ENCODE measurements around the gene NACC2. TPM values are rescaled to one million over a fixed set of nuclear protein-coding genes. Genes with fewer than 3 reads are reported as not detected.

The NACC2 gene
- total RNA-seq, 1 donor from 2014 or later: 4.5 TPM

DNA sequence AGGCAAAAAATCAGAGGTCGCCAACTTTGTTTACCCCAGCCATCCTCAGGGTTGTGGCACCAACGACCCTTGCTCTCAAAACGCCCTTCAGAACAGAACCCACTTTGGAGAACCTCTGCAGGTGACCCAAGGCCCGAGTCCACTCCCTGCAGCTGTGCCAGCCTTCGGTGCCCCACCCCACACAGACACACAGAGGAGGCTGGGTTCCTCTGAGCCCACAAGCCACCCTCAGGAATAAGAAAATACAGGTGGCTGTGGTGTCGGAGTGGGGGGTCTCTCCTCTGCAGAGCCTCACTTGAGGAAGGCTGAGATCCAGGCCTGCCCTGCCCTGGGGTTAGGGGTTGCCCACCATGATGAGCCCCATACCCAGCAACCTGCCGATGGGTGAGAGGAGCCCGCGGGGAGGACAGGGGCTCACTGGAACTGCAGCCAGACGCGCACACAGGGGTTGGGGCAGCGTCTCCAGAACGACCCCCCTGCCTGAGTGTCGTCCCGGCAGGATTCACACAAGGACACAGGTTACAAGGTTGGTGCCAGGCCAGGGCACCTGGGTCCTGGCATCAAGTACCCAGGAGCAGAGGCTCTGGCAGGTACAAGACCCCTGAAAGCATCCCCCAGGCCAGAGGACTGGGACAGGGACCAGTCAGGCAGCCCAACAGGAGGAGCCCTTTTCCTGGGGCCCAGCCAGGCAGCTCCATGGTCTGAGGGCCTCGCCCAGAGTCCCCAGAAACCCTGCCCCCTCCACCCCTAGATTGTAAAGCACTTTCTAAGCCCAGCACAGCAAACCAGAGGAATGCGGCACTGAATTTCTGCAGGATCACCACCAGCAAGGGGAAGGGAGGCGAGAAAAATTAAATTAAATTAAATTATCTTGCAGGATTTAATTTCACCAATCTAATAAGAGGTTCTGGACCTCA lies 40.0 kb downstream of the NACC2 start:
- H3K4me2 ChIP-seq: no peak overlapping the region
- Mint-ChIP-seq H3K4me3 (peak overlapping the region; percentile 64), H3K27ac (no peak overlapping the region), H3K27me3 (ENCODE audit: insufficient read depth, low read depth) (peaks cover 2% of the 10 kb centered on the region), H3K9me3 (no peaks in the 10 kb centered on the region), H3K36me3 (no peaks in the 10 kb centered on the region), H3K4me1 (peaks cover 33% of the 10 kb centered on the region)
- peaks cover 40% of the 10 kb centered on the region for H4K20me1 ChIP-seq (ENCODE audit: low read depth)
- peaks cover 19% of the 10 kb centered on the region for H3K27me3 ChIP-seq
- no peak overlapping the region for H3K27ac ChIP-seq
- no peaks in the 10 kb centered on the region for H3K79me2 ChIP-seq (ENCODE audit: low read depth)
- H3K9me3 ChIP-seq (ENCODE audit: low read depth): no peaks in the 10 kb centered on the region
- H3F3A ChIP-seq (ENCODE audit: low read depth): peaks cover 27% of the 10 kb centered on the region
- no peak overlapping the region for H3K4me3 ChIP-seq
- H3K9ac ChIP-seq: no peak overlapping the region
- peaks cover 52% of the 10 kb centered on the region for H3K4me1 ChIP-seq
- no peaks in the 10 kb centered on the region for H3K36me3 ChIP-seq
- no peak overlapping the region for H2AFZ ChIP-seq (replicated peaks)
- no peak for TF ChIP-seq EZH2 (IDR thresholded peaks at IDR 0.05)
- TF ChIP-seq EZH2phosphoT487 (IDR thresholded peaks at IDR 0.05): no peak
- TF ChIP-seq, protein P1, sequence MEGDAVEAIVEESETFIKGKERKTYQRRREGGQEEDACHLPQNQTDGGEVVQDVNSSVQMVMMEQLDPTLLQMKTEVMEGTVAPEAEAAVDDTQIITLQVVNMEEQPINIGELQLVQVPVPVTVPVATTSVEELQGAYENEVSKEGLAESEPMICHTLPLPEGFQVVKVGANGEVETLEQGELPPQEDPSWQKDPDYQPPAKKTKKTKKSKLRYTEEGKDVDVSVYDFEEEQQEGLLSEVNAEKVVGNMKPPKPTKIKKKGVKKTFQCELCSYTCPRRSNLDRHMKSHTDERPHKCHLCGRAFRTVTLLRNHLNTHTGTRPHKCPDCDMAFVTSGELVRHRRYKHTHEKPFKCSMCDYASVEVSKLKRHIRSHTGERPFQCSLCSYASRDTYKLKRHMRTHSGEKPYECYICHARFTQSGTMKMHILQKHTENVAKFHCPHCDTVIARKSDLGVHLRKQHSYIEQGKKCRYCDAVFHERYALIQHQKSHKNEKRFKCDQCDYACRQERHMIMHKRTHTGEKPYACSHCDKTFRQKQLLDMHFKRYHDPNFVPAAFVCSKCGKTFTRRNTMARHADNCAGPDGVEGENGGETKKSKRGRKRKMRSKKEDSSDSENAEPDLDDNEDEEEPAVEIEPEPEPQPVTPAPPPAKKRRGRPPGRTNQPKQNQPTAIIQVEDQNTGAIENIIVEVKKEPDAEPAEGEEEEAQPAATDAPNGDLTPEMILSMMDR (IDR thresholded peaks at IDR 0.05): no peak
- DNase-seq (ENCODE audit: low spot score): no peak

DNA sequence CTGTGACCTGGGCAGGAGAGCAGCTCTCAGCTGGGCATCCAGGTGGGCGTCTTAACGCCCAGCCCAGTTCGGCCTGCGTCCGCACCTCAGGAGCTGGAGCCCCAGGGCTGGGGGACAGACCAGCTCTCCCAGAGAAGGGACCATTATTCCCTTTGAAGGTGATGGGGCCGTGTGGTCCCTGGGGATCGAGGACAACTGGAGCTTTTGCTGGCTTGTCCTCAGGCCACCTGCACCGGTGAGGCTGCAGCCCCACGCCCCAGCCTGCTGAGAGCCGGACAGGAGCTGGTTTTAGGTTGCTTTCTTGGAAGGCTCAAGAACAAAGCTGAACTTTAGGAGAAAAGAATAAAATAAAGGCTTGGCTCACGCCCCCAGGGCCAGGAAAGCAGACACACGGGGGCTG lies 40.9 kb downstream of the NACC2 start:
- H3K27me3 ChIP-seq: peaks cover 19% of the 10 kb centered on the region
- H3K9me3 ChIP-seq (ENCODE audit: low read depth): no peaks in the 10 kb centered on the region
- H3K9ac ChIP-seq: no peak overlapping the region
- Mint-ChIP-seq H3K27me3 (ENCODE audit: insufficient read depth, low read depth) (peaks cover 3% of the 10 kb centered on the region), H3K4me3 (no peak overlapping the region), H3K9me3 (no peaks in the 10 kb centered on the region), H3K4me1 (peaks cover 31% of the 10 kb centered on the region), H3K27ac (no peak overlapping the region), H3K36me3 (no peaks in the 10 kb centered on the region)
- H2AFZ ChIP-seq (replicated peaks): no peak overlapping the region
- no peak overlapping the region for H3K27ac ChIP-seq
- H3K4me1 ChIP-seq: peaks cover 46% of the 10 kb centered on the region
- peaks cover 28% of the 10 kb centered on the region for H3F3A ChIP-seq (ENCODE audit: low read depth)
- no peak overlapping the region for H3K4me3 ChIP-seq
- no peaks in the 10 kb centered on the region for H3K79me2 ChIP-seq (ENCODE audit: low read depth)
- H3K36me3 ChIP-seq: no peaks in the 10 kb centered on the region
- TF ChIP-seq, protein P1 (IDR thresholded peaks at IDR 0.05): no peak
- TF ChIP-seq EZH2phosphoT487 (IDR thresholded peaks at IDR 0.05): no peak
- peaks cover 40% of the 10 kb centered on the region for H4K20me1 ChIP-seq (ENCODE audit: low read depth)
- no peak for DNase-seq (ENCODE audit: low spot score)
- H3K4me2 ChIP-seq: peak overlapping the region; percentile 100

DNA sequence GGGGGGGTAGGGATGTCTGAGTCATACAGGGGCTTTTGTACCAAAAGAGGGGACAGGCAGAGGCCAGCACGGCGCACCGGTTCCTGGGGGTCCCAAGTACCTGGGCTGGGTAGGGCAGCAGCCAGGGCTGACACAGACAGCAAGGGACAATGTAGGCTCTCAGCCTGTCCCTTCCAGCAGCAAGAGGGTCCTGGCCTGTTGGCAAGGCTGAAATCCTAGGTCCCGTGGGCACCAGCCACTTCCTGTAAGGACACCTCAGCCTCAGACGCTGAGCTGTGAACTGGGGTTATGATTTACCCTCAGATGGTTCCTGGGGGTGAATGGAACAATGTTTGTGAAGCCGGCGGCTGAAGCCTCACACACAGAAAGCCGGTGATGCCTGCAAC lies 41.3 kb downstream of the NACC2 start:
- H3K4me2 ChIP-seq: peak overlapping the region; percentile 100
- H3K9ac ChIP-seq: no peak overlapping the region
- H2AFZ ChIP-seq (replicated peaks): no peak overlapping the region
- no peak for DNase-seq (ENCODE audit: low spot score)
- peaks cover 40% of the 10 kb centered on the region for H4K20me1 ChIP-seq (ENCODE audit: low read depth)
- H3K9me3 ChIP-seq (ENCODE audit: low read depth): no peaks in the 10 kb centered on the region
- no peak overlapping the region for H3K27ac Mint-ChIP-seq
- H3K4me3 ChIP-seq: no peak overlapping the region
- no peaks in the 10 kb centered on the region for H3K36me3 Mint-ChIP-seq
- H3K9me3 Mint-ChIP-seq: no peaks in the 10 kb centered on the region
- H3K4me3 Mint-ChIP-seq: no peak overlapping the region
- H3K27ac ChIP-seq: no peak overlapping the region
- H3F3A ChIP-seq (ENCODE audit: low read depth): peaks cover 28% of the 10 kb centered on the region
- H3K27me3 Mint-ChIP-seq (ENCODE audit: insufficient read depth, low read depth): peaks cover 4% of the 10 kb centered on the region
- no peaks in the 10 kb centered on the region for H3K79me2 ChIP-seq (ENCODE audit: low read depth)
- peaks cover 19% of the 10 kb centered on the region for H3K27me3 ChIP-seq
- no peaks in the 10 kb centered on the region for H3K36me3 ChIP-seq
- TF ChIP-seq EZH2 (IDR thresholded peaks at IDR 0.05) (no peak), EZH2phosphoT487 (IDR thresholded peaks at IDR 0.05) (no peak)
- TF ChIP-seq, protein P1 (IDR thresholded peaks at IDR 0.05): no peak
- H3K4me1 ChIP-seq: peaks cover 44% of the 10 kb centered on the region
- H3K4me1 Mint-ChIP-seq: peaks cover 31% of the 10 kb centered on the region

Data from neural progenitor cell (in vitro differentiated cells).